B cell (primary cell): Measurements from ENCODE around the gene LCOR. TPM values are rescaled to one million over a fixed set of nuclear protein-coding genes. Genes with fewer than 3 reads are reported as not detected.

ENCODE experiments used
- ATAC-seq: fragments of 200-7000 bp; cut with Tn5 transposase; one replicate; pipeline ENCODE4 v1.10.0; 2021; ENCODE audit warnings: low read depth, mild to moderate bottlenecking, moderate number of reproducible peaks, moderate library complexity
- CTCF ChIA-PET: fragments of 350-600 bp; sonication (Branson Sonifier 250); formaldehyde crosslinking; loops from one replicate; lab custom pipeline; 2021; ENCODE audit warnings: antibody characterized with exemption, inconsistent platforms; lab: Charles Lee
- POLR2A ChIA-PET: fragments of 350-600 bp; sonication (Branson Sonifier 250); formaldehyde crosslinking; loops from one replicate; lab custom pipeline; 2021; ENCODE audit warnings: antibody characterized with exemption; lab: Charles Lee
- DNase-seq: peaks from one replicate; pipeline ENCODE4 v3.0.0; 2013
- H2AFZ ChIP-seq: 2 replicates; pipeline ENCODE4 v1.6.1; 2012; ENCODE audit warnings: mild to moderate bottlenecking, low read depth, low read length; ENCODE audit not compliant: insufficient read depth, poor library complexity, severe bottlenecking
- H3K27ac ChIP-seq, 2 donors: 1 replicate in 1 of 2; 2 replicates in 1 of 2; pipeline ENCODE4 v1.5.1; 2012 to 2013; ENCODE audit warnings: low read length in 2 of 2, mild to moderate bottlenecking in 2 of 2, moderate library complexity in 1 of 2
- H3K27me3 ChIP-seq, 4 experiments: fragments of 200-600 bp in 1 of 4; sonication (generic) in 1 of 4; replicated peaks in 1 of 4; 1 replicate in 2 of 4; 2 replicates in 2 of 4; pipeline versions ENCODE4 v1.6.1 to v1.7.0; 2013 to 2016; ENCODE audit warnings: low read length in 3 of 4, mild to moderate bottlenecking in 2 of 4, mixed read lengths in 1 of 4, moderate library complexity in 1 of 4; ENCODE audit not compliant: insufficient read depth in 4 of 4, control insufficient read depth in 3 of 4; ENCODE audit errors: control extremely low read depth in 1 of 4
- H3K36me3 ChIP-seq, 2 experiments: replicated peaks in 1 of 2; 1 replicate in 1 of 2; 2 replicates in 1 of 2; pipeline versions ENCODE4 v1.6.1 to v1.7.1; 2013; ENCODE audit warnings: low read length in 1 of 2; ENCODE audit not compliant: insufficient read depth in 2 of 2, control insufficient read depth in 1 of 2; ENCODE audit errors: control extremely low read depth in 1 of 2, extremely low read depth in 1 of 2
- H3K4me1 ChIP-seq, 2 donors: fragments of 200-600 bp in 1 of 2; sonication (generic) in 1 of 2; 1 replicate in 1 of 2; 2 replicates in 1 of 2; pipeline versions ENCODE4 v1.5.1 to v1.6.1; 2013 to 2017; ENCODE audit warnings: low read length in 2 of 2; ENCODE audit not compliant: control insufficient read depth in 2 of 2, insufficient read depth in 2 of 2
- H3K4me2 ChIP-seq: replicated peaks from 2 replicates; pipeline ENCODE3; 2012; ENCODE audit warnings: mild to moderate bottlenecking, low read depth, low read length; ENCODE audit not compliant: poor library complexity, severe bottlenecking
- H3K4me3 ChIP-seq, 5 experiments: fragments of 200-600 bp in 1 of 5; sonication (generic) in 1 of 5; 1 replicate in 3 of 5; 2 replicates in 2 of 5; pipeline versions ENCODE4 v1.5.1 to v1.7.0; 2011 to 2016; ENCODE audit warnings: low read length in 4 of 5, mild to moderate bottlenecking in 4 of 5, low read depth in 2 of 5, control low read depth in 1 of 5, moderate library complexity in 1 of 5; ENCODE audit not compliant: insufficient read depth in 1 of 5; ENCODE audit errors: control extremely low read depth in 1 of 5, extremely low read depth in 1 of 5
- H3K79me2 ChIP-seq: fragments of 200-600 bp; sonication (generic); one replicate; pipeline ENCODE4 v1.6.0; 2016; ENCODE audit warnings: low read length; ENCODE audit not compliant: control insufficient read depth, insufficient read depth
- H3K9ac ChIP-seq: fragments of 200-600 bp; sonication (generic); 2 replicates; pipeline ENCODE4 v1.6.1; 2017; ENCODE audit warnings: mild to moderate bottlenecking, low read length, moderate library complexity
- H3K9me3 ChIP-seq, 3 donors: one replicate each; pipeline versions ENCODE4 v1.6.1 to v1.7.1; 2013; ENCODE audit warnings: low read length in 2 of 3; ENCODE audit not compliant: control insufficient read depth in 2 of 3, insufficient read depth in 1 of 3; ENCODE audit errors: control extremely low read depth in 1 of 3
- H4K20me1 ChIP-seq: 2 replicates; pipeline ENCODE4 v1.6.0; 2012; ENCODE audit warnings: mild to moderate bottlenecking, low read length; ENCODE audit not compliant: insufficient read depth, control insufficient read depth, poor library complexity, severe bottlenecking
- H3K27ac Mint-ChIP-seq: one replicate; pipeline ENCODE4 v1.8.0; 2021; ENCODE audit warnings: mixed read lengths
- H3K27me3 Mint-ChIP-seq: one replicate; pipeline ENCODE4 v1.8.0; 2021; ENCODE audit warnings: mixed read lengths
- H3K4me1 Mint-ChIP-seq: one replicate; pipeline ENCODE4 v1.8.0; 2021; ENCODE audit warnings: mixed read lengths
- H3K4me3 Mint-ChIP-seq: one replicate; pipeline ENCODE4 v1.8.0; 2021; ENCODE audit warnings: mixed read lengths
- H3K9me3 Mint-ChIP-seq: one replicate; pipeline ENCODE4 v1.8.0; 2022; ENCODE audit warnings: mixed read lengths; ENCODE audit not compliant: insufficient read depth
- CTCF ChIP-seq: fragments of 200-600 bp; IDR thresholded peaks from one replicate; pipeline ENCODE4 v1.8.0; 2022; ENCODE audit warnings: antibody characterized with exemption, mild to moderate bottlenecking
- EZH2 ChIP-seq: IDR thresholded peaks from 2 replicates; pipeline ENCODE4 v1.6.1; 2012; ENCODE audit warnings: borderline replicate concordance, low read depth, mild to moderate bottlenecking, moderate library complexity, low read length; ENCODE audit not compliant: insufficient read depth, poor library complexity, severe bottlenecking
- WGBS: methylation state at CpG from one replicate; pipeline ENCODE4 v1.1.5; 2013; ENCODE audit warnings: missing lambda C conversion rate; ENCODE audit not compliant: insufficient coverage; 5-methylcytosine and 5-hydroxymethylcytosine counted together
- intact Hi-C: fragments of 100-400 bp; cut with micrococcal nuclease; formaldehyde crosslinking; loops from one replicate; pipeline ENCODE4 v1.10.0; 2022
- polyA plus RNA-seq: library from polyadenylated mRNA; depleted of rRNA; stranded (reverse); fragments of >200 nt; gene quantifications from 2 replicates; pipeline ENCODE4 v1.2.3, GENCODE V29; 2012
- total RNA-seq, 2 donors: library from RNA; stranded (reverse); fragments of 120-200 nt in 1 of 2; gene quantifications; 1 replicate in 1 of 2; 2 replicates in 1 of 2; pipeline versions ENCODE4 v1.2.3 to v1.2.4, GENCODE V29; 2013 to 2022

LCOR gene
- total and polyA plus RNA-seq, 2 donors (not counting 1 experiment from before 2014, with no cell fraction given): 5.1 to 70.0 TPM

- no peaks in the 10 kb centered on the region for H3K36me3 ChIP-seq
- no peak overlapping the region for H3K9ac ChIP-seq
- DNase-seq: no peak
- no peak overlapping the region for H3K4me3 Mint-ChIP-seq
- no peak overlapping the region for H3K4me2 ChIP-seq
- no peak for TF ChIP-seq EZH2
- TF ChIP-seq CTCF: no peak
- no peak overlapping the region for H3K27ac Mint-ChIP-seq
- H3K4me3 ChIP-seq: no peak overlapping the region
- ChIA-PET POLR2A (no interaction called here), CTCF (interaction anchor here (0.7 kb wide), 1 partner anchor 38 kb away, joined by 3 read pairs; no protein-coding TSS in a partner anchor)
- H3K9me3 Mint-ChIP-seq: no peaks in the 10 kb centered on the region
- H3K79me2 ChIP-seq: no peaks in the 10 kb centered on the region
- H3K27ac ChIP-seq: no peak overlapping the region
- H3K4me1 Mint-ChIP-seq: peaks cover 18% of the 10 kb centered on the region
- H3K27me3 Mint-ChIP-seq: peaks cover 21% of the 10 kb centered on the region
- no peaks in the 10 kb centered on the region for H4K20me1 ChIP-seq
- intact Hi-C loops: no loop called here
- no peaks in the 10 kb centered on the region for H3K9me3 ChIP-seq
- 89% methylated on average over 7 of the region's 7 CpGs for WGBS
- H2AFZ ChIP-seq: no peak overlapping the region
- ATAC-seq: no peak
- H3K27me3 ChIP-seq: peaks cover 0 to 3% (median 0%) of the 10 kb centered on the region in 4 experiments
- H3K4me1 ChIP-seq: peaks cover 7 to 10% of the 10 kb centered on the region in 2 donors
Observed at GRCh38 chr10:97034301-97034700, 202.2 kb downstream of the LCOR start.

GRCh38 chr10:97034958-97035769 lies 203.1 kb downstream of the LCOR start:
- no peak overlapping the region for H3K4me2 ChIP-seq
- Mint-ChIP-seq H3K4me1 (peaks cover 18% of the 10 kb centered on the region), H3K9me3 (no peaks in the 10 kb centered on the region), H3K27ac (no peak overlapping the region), H3K27me3 (peaks cover 16% of the 10 kb centered on the region), H3K4me3 (no peak overlapping the region)
- H3K4me1 ChIP-seq: peaks cover 7 to 10% of the 10 kb centered on the region in 2 donors
- no peak overlapping the region for H2AFZ ChIP-seq
- no peak overlapping the region for H3K27ac ChIP-seq
- H4K20me1 ChIP-seq: no peaks in the 10 kb centered on the region
- intact Hi-C loops: no loop called here
- H3K9me3 ChIP-seq: no peaks in the 10 kb centered on the region
- WGBS: 93% methylated on average over 18 of the region's 18 CpGs
- H3K27me3 ChIP-seq: peaks cover 0 to 3% (median 0%) of the 10 kb centered on the region in 4 experiments
- H3K9ac ChIP-seq: no peak overlapping the region
- DNase-seq: no peak
- no peak overlapping the region for H3K4me3 ChIP-seq
- no peak for TF ChIP-seq EZH2
- no peak for TF ChIP-seq CTCF
- H3K79me2 ChIP-seq: no peaks in the 10 kb centered on the region
- ATAC-seq: no peak
- ChIA-PET POLR2A (no interaction called here), CTCF (interaction anchor here (3.4 to 5.1 kb wide), 2 partner anchors 10 to 175 kb away, joined by 29 to 48 read pairs; no protein-coding TSS in a partner anchor)
- H3K36me3 ChIP-seq: no peaks in the 10 kb centered on the region
